Activated CD4-positive, alpha-beta T cell treated with anti-CD3 and anti-CD28 coated beads, Interleukin-2, amount 10 ng/mL, durations not matched to agents 7 days and 5 days (primary cell): ENCODE data around the gene SETD7. TPM values are rescaled to one million over a fixed set of nuclear protein-coding genes. Genes with fewer than 3 reads are reported as not detected.

Source experiments
- CTCF ChIA-PET: fragments of 350-600 bp; sonication (Branson Sonifier 250); formaldehyde crosslinking; loops from one replicate; lab custom pipeline; 2021; ENCODE audit warnings: antibody characterized with exemption; lab: Charles Lee
- POLR2A ChIA-PET: fragments of 350-600 bp; sonication (Branson Sonifier 250); formaldehyde crosslinking; loops from one replicate; lab custom pipeline; 2021; ENCODE audit warnings: antibody characterized with exemption; lab: Charles Lee
- DNase-seq: peaks from one replicate; pipeline ENCODE4 v3.0.0-alpha.2; 2020
- H3K27ac Mint-ChIP-seq: one replicate; pipeline ENCODE4 v1.8.0; 2021; ENCODE audit warnings: mild to moderate bottlenecking, moderate library complexity, mixed read lengths
- H3K27me3 Mint-ChIP-seq: one replicate; pipeline ENCODE4 v1.8.0; 2021; ENCODE audit warnings: mixed read lengths
- H3K36me3 Mint-ChIP-seq: one replicate; pipeline ENCODE4 v1.8.0; 2021; ENCODE audit warnings: low read depth, mixed read lengths
- H3K4me1 Mint-ChIP-seq: one replicate; pipeline ENCODE4 v1.8.0; 2021; ENCODE audit warnings: mixed read lengths
- H3K4me3 Mint-ChIP-seq: one replicate; pipeline ENCODE4 v1.8.0; 2021; ENCODE audit warnings: mild to moderate bottlenecking, moderate library complexity, mixed read lengths
- H3K9me3 Mint-ChIP-seq: one replicate; pipeline ENCODE4 v1.8.0; 2021; ENCODE audit warnings: mixed read lengths
- total RNA-seq, 2 experiments: library from RNA; stranded (reverse); gene quantifications; one replicate each; pipeline ENCODE4 v1.2.3, GENCODE V29; 2021

SETD7 gene
- total RNA-seq, 2 experiments from 2014 or later = 5.8 to 6.7 TPM

- H3K27me3 Mint-ChIP-seq = no peaks in the 10 kb centered on the region
- CTCF ChIA-PET = interaction anchor here (1.1 kb wide), 1 partner anchor 10 kb away, joined by 4 read pairs; no protein-coding TSS in a partner anchor
Measured at GRCh38 chr4:139511320-139511719, 44.7 kb downstream of the SETD7 start.

GRCh38 chr4:139509727-139510410 is 46.1 kb downstream of the SETD7 start:
- DNase-seq = peak; percentile 10
- no peak overlapping the region for H3K27ac Mint-ChIP-seq
- CTCF ChIA-PET = interaction anchor here (0.9 to 1.1 kb wide), 2 partner anchors 8 to 96 kb away, joined by 3 to 4 read pairs; no protein-coding TSS in a partner anchor
- H3K4me3 Mint-ChIP-seq = no peak overlapping the region
- no peaks in the 10 kb centered on the region for H3K9me3 Mint-ChIP-seq
- no peaks in the 10 kb centered on the region for H3K27me3 Mint-ChIP-seq
- no peaks in the 10 kb centered on the region for H3K4me1 Mint-ChIP-seq
- POLR2A ChIA-PET = no interaction called here
- peaks cover 7% of the 10 kb centered on the region for H3K36me3 Mint-ChIP-seq

More at GRCh38 chr4:139511320-139511719, 44.7 kb downstream of the SETD7 start:
- Mint-ChIP-seq H3K4me1 (no peaks in the 10 kb centered on the region), H3K4me3 (no peak overlapping the region), H3K9me3 (no peaks in the 10 kb centered on the region), H3K36me3 (peaks cover 18% of the 10 kb centered on the region), H3K27ac (no peak overlapping the region)
- DNase-seq = no peak
- POLR2A ChIA-PET = no interaction called here

- Mint-ChIP-seq H3K4me3 (no peak overlapping the region), H3K4me1 (no peaks in the 10 kb centered on the region), H3K27me3 (no peaks in the 10 kb centered on the region), H3K27ac (no peak overlapping the region), H3K36me3 (peaks cover 5% of the 10 kb centered on the region), H3K9me3 (peaks cover 2% of the 10 kb centered on the region)
- POLR2A ChIA-PET = no interaction called here
- DNase-seq = no peak
- CTCF ChIA-PET = interaction anchor here (0.6 to 1.3 kb wide), 5 partner anchors 11 to 456 kb away, joined by 3 to 5 read pairs (median 3); no protein-coding TSS in a partner anchor
Measured at GRCh38 chr4:139508581-139509237, 47.3 kb downstream of the SETD7 start.

GRCh38 chr4:139506774-139507173 is 49.2 kb downstream of the SETD7 start:
- POLR2A ChIA-PET = no interaction called here
- peaks cover 2% of the 10 kb centered on the region for H3K9me3 Mint-ChIP-seq
- H3K27me3 Mint-ChIP-seq = no peaks in the 10 kb centered on the region
- no peak overlapping the region for H3K27ac Mint-ChIP-seq
- DNase-seq = no peak
- peaks cover 1% of the 10 kb centered on the region for H3K36me3 Mint-ChIP-seq
- H3K4me3 Mint-ChIP-seq = no peak overlapping the region
- CTCF ChIA-PET = no interaction called here
- H3K4me1 Mint-ChIP-seq = no peaks in the 10 kb centered on the region

- POLR2A ChIA-PET = no interaction called here
Measured at GRCh38 chr4:139503622-139504166, 52.3 kb downstream of the SETD7 start.

GRCh38 chr4:139501927-139502899 is 53.8 kb downstream of the SETD7 start:
- H3K27me3 Mint-ChIP-seq = no peaks in the 10 kb centered on the region
- no peak overlapping the region for H3K27ac Mint-ChIP-seq
- H3K4me1 Mint-ChIP-seq = peaks cover 8% of the 10 kb centered on the region
- H3K9me3 Mint-ChIP-seq = peaks cover 2% of the 10 kb centered on the region
- ChIA-PET CTCF (interaction anchor here (1.1 to 1.2 kb wide), 2 partner anchors 8 to 9 kb away, joined by 4 read pairs; no protein-coding TSS in a partner anchor), POLR2A (no interaction called here)
- H3K36me3 Mint-ChIP-seq = peaks cover 1% of the 10 kb centered on the region
- no peak overlapping the region for H3K4me3 Mint-ChIP-seq
- no peak for DNase-seq

More at GRCh38 chr4:139503622-139504166, 52.3 kb downstream of the SETD7 start:
- CTCF ChIA-PET = interaction anchor here (0.9 to 1.3 kb wide), 2 partner anchors 13 to 208 kb away, joined by 4 read pairs; no protein-coding TSS in a partner anchor
- H3K36me3 Mint-ChIP-seq = peaks cover 1% of the 10 kb centered on the region
- no peak overlapping the region for H3K27ac Mint-ChIP-seq
- no peaks in the 10 kb centered on the region for H3K27me3 Mint-ChIP-seq
- no peak overlapping the region for H3K4me3 Mint-ChIP-seq
- peaks cover 2% of the 10 kb centered on the region for H3K9me3 Mint-ChIP-seq
- DNase-seq = no peak
- peaks cover under 1% of the 10 kb centered on the region for H3K4me1 Mint-ChIP-seq

GRCh38 chr4:139501527-139501926 is 54.5 kb downstream of the SETD7 start:
- peaks cover 2% of the 10 kb centered on the region for H3K9me3 Mint-ChIP-seq
- H3K4me1 Mint-ChIP-seq = peaks cover 8% of the 10 kb centered on the region
- H3K27me3 Mint-ChIP-seq = no peaks in the 10 kb centered on the region
- H3K27ac Mint-ChIP-seq = no peak overlapping the region
- no peak overlapping the region for H3K4me3 Mint-ChIP-seq
- ChIA-PET POLR2A (no interaction called here), CTCF (interaction anchor here (0.6 to 1.2 kb wide), 4 partner anchors 9 to 40 kb away, joined by 3 to 5 read pairs (median 4); no protein-coding TSS in a partner anchor)
- peaks cover 1% of the 10 kb centered on the region for H3K36me3 Mint-ChIP-seq
- DNase-seq = no peak

- no peak for DNase-seq
- H3K27me3 Mint-ChIP-seq = no peaks in the 10 kb centered on the region
- H3K9me3 Mint-ChIP-seq = peaks cover 2% of the 10 kb centered on the region
- H3K27ac Mint-ChIP-seq = no peak overlapping the region
- ChIA-PET POLR2A (no interaction called here), CTCF (interaction anchor here (0.6 to 1.2 kb wide), 4 partner anchors 9 to 40 kb away, joined by 3 to 5 read pairs (median 4); no protein-coding TSS in a partner anchor)
- H3K4me1 Mint-ChIP-seq = peaks cover 8% of the 10 kb centered on the region
- H3K36me3 Mint-ChIP-seq = peaks cover 1% of the 10 kb centered on the region
- H3K4me3 Mint-ChIP-seq = no peak overlapping the region
Measured at GRCh38 chr4:139501117-139501516, 54.9 kb downstream of the SETD7 start.

- H3K9me3 Mint-ChIP-seq = peaks cover 1% of the 10 kb centered on the region
- no peak for DNase-seq
- no peaks in the 10 kb centered on the region for H3K27me3 Mint-ChIP-seq
- CTCF ChIA-PET = no interaction called here
- peaks cover 8% of the 10 kb centered on the region for H3K4me1 Mint-ChIP-seq
- H3K36me3 Mint-ChIP-seq = peaks cover 1% of the 10 kb centered on the region
- no peak overlapping the region for H3K4me3 Mint-ChIP-seq
- H3K27ac Mint-ChIP-seq = no peak overlapping the region
- POLR2A ChIA-PET = no interaction called here
Measured at GRCh38 chr4:139499186-139499585, 56.8 kb downstream of the SETD7 start.

- Mint-ChIP-seq H3K36me3 (no peaks in the 10 kb centered on the region), H3K4me3 (no peak overlapping the region)
- POLR2A ChIA-PET = no interaction called here
Measured at GRCh38 chr4:139493176-139493575, 62.8 kb downstream of the SETD7 start.

GRCh38 chr4:139492429-139492828 is 63.6 kb downstream of the SETD7 start:
- CTCF ChIA-PET = no interaction called here
- POLR2A ChIA-PET = no interaction called here
- no peaks in the 10 kb centered on the region for H3K36me3 Mint-ChIP-seq
- H3K9me3 Mint-ChIP-seq = no peaks in the 10 kb centered on the region
- no peak for DNase-seq
- H3K4me1 Mint-ChIP-seq = no peaks in the 10 kb centered on the region
- H3K4me3 Mint-ChIP-seq = no peak overlapping the region
- H3K27me3 Mint-ChIP-seq = no peaks in the 10 kb centered on the region
- no peak overlapping the region for H3K27ac Mint-ChIP-seq

More at GRCh38 chr4:139493176-139493575, 62.8 kb downstream of the SETD7 start:
- Mint-ChIP-seq H3K9me3 (no peaks in the 10 kb centered on the region), H3K27ac (no peak overlapping the region), H3K27me3 (no peaks in the 10 kb centered on the region), H3K4me1 (peaks cover 4% of the 10 kb centered on the region)
- DNase-seq = no peak
- CTCF ChIA-PET = interaction anchor here (0.9 kb wide), 1 partner anchor 24 kb away, joined by 3 read pairs; no protein-coding TSS in a partner anchor

GRCh38 chr4:139489638-139490037 is 66.4 kb downstream of the SETD7 start:
- Mint-ChIP-seq H3K9me3 (no peaks in the 10 kb centered on the region), H3K4me3 (no peak overlapping the region), H3K4me1 (no peaks in the 10 kb centered on the region), H3K27ac (no peak overlapping the region), H3K36me3 (no peaks in the 10 kb centered on the region), H3K27me3 (no peaks in the 10 kb centered on the region)
- ChIA-PET CTCF (no interaction called here), POLR2A (no interaction called here)
- DNase-seq = no peak
